GM12878 (cell line): ENCODE measurements around the gene STXBP1.

ENCODE experiments used
- ATF2 ChIP-seq: IDR thresholded peaks from 2 replicates; pipeline ENCODE4 v1.6.1; 2012; ENCODE audit warnings: low read length, inconsistent platforms
- CTCF ChIP-seq, 3 experiments: IDR thresholded peaks in 2 of 3; conservative IDR thresholded peaks in 1 of 3; 2 replicates each; pipeline ENCODE4 v1.5.1; 2011; ENCODE audit warnings: low read depth in 3 of 3, low read length in 3 of 3, mild to moderate bottlenecking in 3 of 3, control low read depth in 2 of 3, moderate library complexity in 2 of 3, inconsistent platforms in 1 of 3, mixed read lengths in 1 of 3; ENCODE audit not compliant: control insufficient read depth in 2 of 3, insufficient read depth in 1 of 3; ENCODE audit errors: extremely low read depth in 1 of 3
- EP300 ChIP-seq, 2 experiments: fragments of 150-350 bp in 1 of 2; IDR thresholded peaks; 2 replicates each; pipeline ENCODE4 v1.6.1; 2011 to 2012; ENCODE audit warnings: low read depth in 2 of 2, low read length in 2 of 2, borderline replicate concordance in 1 of 2, improper control_type of control experiment in 1 of 2, inconsistent platforms in 1 of 2; ENCODE audit not compliant: control insufficient read depth in 1 of 2
- ETV6 ChIP-seq, 2 experiments: fragments of 450-650 bp in 1 of 2; IDR thresholded peaks in 1 of 2; conservative IDR thresholded peaks in 1 of 2; 2 replicates each; pipeline ENCODE4 v1.6.1; 2014; ENCODE audit warnings: antibody characterized with exemption in 1 of 2, borderline replicate concordance in 1 of 2, low read depth in 1 of 2, mild to moderate bottlenecking in 1 of 2, moderate library complexity in 1 of 2
- EZH2 ChIP-seq: IDR thresholded peaks from 2 replicates; pipeline ENCODE4 v1.6.1; 2012; ENCODE audit warnings: low read depth, mild to moderate bottlenecking, control low read depth, inconsistent platforms, low read length, borderline replicate concordance; ENCODE audit not compliant: control insufficient read depth
- GATAD2B ChIP-seq: fragments of 450-650 bp; conservative IDR thresholded peaks from 2 replicates; pipeline ENCODE4 v1.6.1; 2017; ENCODE audit warnings: low read depth, mild to moderate bottlenecking, moderate library complexity
- MYC ChIP-seq: IDR thresholded peaks from 2 replicates; pipeline ENCODE4 v1.6.1; 2011; ENCODE audit warnings: mild to moderate bottlenecking, low read length, moderate library complexity, inconsistent platforms; ENCODE audit not compliant: insufficient read depth, insufficient replicate concordance, insufficient read length, severe bottlenecking
- NR2C2 ChIP-seq: IDR thresholded peaks from 2 replicates; pipeline ENCODE4 v1.6.1; 2011; ENCODE audit warnings: borderline replicate concordance, low read depth; ENCODE audit not compliant: control insufficient read depth, insufficient read length
- ZNF217 ChIP-seq: fragments of 450-650 bp; IDR thresholded peaks from 2 replicates; pipeline ENCODE4 v1.6.1; 2017; ENCODE audit warnings: antibody characterized with exemption, mild to moderate bottlenecking

GRCh38 chr9:127724012-127724411, 111.9 kb downstream of the STXBP1 start:
- TF ChIP-seq NR2C2 (no peak), ETV6 (conservative IDR thresholded peaks at IDR 0.05 in 1 of 2, IDR thresholded peaks at IDR 0.05 in 1 of 2; ENCODE audit: borderline replicate concordance in 1 of 2, low read depth in 1 of 2) (no peak), ZNF217 (no peak), EZH2 (no peak), CTCF (IDR thresholded peaks at IDR 0.05 in 2 of 3, conservative IDR thresholded peaks at IDR 0.05 in 1 of 3; ENCODE audit: control insufficient read depth in 2 of 3, extremely low read depth in 1 of 3, insufficient read depth in 1 of 3, low read depth in 3 of 3, low read length in 3 of 3) (no peak), GATAD2B (no peak), EP300 (IDR thresholded peaks at IDR 0.05; ENCODE audit: borderline replicate concordance in 1 of 2, control insufficient read depth in 1 of 2, low read depth in 2 of 2, low read length in 2 of 2) (no peak), MYC (no peak), ATF2 (no peak)
